Measurements from ENCODE around the gene ATP10B.

DNA sequence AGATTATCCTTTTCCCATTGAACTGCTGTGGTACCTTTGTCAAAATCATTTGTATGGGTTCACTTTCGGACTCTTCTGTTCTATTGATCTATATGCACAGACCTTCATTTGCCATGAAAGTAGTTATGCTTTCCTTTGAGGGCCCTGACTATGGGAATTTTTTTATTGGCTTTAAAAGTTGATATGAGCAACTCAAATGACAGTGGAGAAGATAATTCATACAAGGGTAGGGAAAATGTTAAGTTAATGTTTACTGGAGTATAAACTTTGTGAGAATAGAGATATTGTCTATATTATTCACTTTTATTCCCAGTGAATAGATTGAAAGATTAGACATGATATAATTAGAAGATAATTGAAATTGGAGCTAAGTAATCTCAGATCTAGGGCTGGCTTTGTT, 94.8 kb downstream of the ATP10B start:
- TF ChIP-seq, protein P1, sequence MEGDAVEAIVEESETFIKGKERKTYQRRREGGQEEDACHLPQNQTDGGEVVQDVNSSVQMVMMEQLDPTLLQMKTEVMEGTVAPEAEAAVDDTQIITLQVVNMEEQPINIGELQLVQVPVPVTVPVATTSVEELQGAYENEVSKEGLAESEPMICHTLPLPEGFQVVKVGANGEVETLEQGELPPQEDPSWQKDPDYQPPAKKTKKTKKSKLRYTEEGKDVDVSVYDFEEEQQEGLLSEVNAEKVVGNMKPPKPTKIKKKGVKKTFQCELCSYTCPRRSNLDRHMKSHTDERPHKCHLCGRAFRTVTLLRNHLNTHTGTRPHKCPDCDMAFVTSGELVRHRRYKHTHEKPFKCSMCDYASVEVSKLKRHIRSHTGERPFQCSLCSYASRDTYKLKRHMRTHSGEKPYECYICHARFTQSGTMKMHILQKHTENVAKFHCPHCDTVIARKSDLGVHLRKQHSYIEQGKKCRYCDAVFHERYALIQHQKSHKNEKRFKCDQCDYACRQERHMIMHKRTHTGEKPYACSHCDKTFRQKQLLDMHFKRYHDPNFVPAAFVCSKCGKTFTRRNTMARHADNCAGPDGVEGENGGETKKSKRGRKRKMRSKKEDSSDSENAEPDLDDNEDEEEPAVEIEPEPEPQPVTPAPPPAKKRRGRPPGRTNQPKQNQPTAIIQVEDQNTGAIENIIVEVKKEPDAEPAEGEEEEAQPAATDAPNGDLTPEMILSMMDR (IDR thresholded peaks at IDR 0.05) = no peak
- TF ChIP-seq CREM (CRISPR knock-in tag; IDR thresholded peaks at IDR 0.05) (no peak), ZNF317 (CRISPR knock-in tag; IDR thresholded peaks at IDR 0.05; ENCODE audit: borderline replicate concordance, low read depth) (no peak), JUN (CRISPR knock-in tag; IDR thresholded peaks at IDR 0.05) (no peak), GABPB1 (CRISPR knock-in tag; IDR thresholded peaks at IDR 0.05) (no peak)
- TF ChIP-seq, protein P2, sequence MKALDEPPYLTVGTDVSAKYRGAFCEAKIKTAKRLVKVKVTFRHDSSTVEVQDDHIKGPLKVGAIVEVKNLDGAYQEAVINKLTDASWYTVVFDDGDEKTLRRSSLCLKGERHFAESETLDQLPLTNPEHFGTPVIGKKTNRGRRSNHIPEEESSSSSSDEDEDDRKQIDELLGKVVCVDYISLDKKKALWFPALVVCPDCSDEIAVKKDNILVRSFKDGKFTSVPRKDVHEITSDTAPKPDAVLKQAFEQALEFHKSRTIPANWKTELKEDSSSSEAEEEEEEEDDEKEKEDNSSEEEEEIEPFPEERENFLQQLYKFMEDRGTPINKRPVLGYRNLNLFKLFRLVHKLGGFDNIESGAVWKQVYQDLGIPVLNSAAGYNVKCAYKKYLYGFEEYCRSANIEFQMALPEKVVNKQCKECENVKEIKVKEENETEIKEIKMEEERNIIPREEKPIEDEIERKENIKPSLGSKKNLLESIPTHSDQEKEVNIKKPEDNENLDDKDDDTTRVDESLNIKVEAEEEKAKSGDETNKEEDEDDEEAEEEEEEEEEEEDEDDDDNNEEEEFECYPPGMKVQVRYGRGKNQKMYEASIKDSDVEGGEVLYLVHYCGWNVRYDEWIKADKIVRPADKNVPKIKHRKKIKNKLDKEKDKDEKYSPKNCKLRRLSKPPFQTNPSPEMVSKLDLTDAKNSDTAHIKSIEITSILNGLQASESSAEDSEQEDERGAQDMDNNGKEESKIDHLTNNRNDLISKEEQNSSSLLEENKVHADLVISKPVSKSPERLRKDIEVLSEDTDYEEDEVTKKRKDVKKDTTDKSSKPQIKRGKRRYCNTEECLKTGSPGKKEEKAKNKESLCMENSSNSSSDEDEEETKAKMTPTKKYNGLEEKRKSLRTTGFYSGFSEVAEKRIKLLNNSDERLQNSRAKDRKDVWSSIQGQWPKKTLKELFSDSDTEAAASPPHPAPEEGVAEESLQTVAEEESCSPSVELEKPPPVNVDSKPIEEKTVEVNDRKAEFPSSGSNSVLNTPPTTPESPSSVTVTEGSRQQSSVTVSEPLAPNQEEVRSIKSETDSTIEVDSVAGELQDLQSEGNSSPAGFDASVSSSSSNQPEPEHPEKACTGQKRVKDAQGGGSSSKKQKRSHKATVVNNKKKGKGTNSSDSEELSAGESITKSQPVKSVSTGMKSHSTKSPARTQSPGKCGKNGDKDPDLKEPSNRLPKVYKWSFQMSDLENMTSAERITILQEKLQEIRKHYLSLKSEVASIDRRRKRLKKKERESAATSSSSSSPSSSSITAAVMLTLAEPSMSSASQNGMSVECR (CRISPR knock-in tag; IDR thresholded peaks at IDR 0.05; ENCODE audit: borderline replicate concordance) = no peak
- TF ChIP-seq, protein P3, sequence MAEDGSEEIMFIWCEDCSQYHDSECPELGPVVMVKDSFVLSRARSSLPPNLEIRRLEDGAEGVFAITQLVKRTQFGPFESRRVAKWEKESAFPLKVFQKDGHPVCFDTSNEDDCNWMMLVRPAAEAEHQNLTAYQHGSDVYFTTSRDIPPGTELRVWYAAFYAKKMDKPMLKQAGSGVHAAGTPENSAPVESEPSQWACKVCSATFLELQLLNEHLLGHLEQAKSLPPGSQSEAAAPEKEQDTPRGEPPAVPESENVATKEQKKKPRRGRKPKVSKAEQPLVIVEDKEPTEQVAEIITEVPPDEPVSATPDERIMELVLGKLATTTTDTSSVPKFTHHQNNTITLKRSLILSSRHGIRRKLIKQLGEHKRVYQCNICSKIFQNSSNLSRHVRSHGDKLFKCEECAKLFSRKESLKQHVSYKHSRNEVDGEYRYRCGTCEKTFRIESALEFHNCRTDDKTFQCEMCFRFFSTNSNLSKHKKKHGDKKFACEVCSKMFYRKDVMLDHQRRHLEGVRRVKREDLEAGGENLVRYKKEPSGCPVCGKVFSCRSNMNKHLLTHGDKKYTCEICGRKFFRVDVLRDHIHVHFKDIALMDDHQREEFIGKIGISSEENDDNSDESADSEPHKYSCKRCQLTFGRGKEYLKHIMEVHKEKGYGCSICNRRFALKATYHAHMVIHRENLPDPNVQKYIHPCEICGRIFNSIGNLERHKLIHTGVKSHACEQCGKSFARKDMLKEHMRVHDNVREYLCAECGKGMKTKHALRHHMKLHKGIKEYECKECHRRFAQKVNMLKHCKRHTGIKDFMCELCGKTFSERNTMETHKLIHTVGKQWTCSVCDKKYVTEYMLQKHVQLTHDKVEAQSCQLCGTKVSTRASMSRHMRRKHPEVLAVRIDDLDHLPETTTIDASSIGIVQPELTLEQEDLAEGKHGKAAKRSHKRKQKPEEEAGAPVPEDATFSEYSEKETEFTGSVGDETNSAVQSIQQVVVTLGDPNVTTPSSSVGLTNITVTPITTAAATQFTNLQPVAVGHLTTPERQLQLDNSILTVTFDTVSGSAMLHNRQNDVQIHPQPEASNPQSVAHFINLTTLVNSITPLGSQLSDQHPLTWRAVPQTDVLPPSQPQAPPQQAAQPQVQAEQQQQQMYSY (CRISPR knock-in tag; IDR thresholded peaks at IDR 0.05) = no peak
- TF ChIP-seq, protein P4, sequence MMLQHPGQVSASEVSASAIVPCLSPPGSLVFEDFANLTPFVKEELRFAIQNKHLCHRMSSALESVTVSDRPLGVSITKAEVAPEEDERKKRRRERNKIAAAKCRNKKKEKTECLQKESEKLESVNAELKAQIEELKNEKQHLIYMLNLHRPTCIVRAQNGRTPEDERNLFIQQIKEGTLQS (CRISPR knock-in tag; conservative IDR thresholded peaks at IDR 0.05) = no peak
- TF ChIP-seq, protein P5, sequence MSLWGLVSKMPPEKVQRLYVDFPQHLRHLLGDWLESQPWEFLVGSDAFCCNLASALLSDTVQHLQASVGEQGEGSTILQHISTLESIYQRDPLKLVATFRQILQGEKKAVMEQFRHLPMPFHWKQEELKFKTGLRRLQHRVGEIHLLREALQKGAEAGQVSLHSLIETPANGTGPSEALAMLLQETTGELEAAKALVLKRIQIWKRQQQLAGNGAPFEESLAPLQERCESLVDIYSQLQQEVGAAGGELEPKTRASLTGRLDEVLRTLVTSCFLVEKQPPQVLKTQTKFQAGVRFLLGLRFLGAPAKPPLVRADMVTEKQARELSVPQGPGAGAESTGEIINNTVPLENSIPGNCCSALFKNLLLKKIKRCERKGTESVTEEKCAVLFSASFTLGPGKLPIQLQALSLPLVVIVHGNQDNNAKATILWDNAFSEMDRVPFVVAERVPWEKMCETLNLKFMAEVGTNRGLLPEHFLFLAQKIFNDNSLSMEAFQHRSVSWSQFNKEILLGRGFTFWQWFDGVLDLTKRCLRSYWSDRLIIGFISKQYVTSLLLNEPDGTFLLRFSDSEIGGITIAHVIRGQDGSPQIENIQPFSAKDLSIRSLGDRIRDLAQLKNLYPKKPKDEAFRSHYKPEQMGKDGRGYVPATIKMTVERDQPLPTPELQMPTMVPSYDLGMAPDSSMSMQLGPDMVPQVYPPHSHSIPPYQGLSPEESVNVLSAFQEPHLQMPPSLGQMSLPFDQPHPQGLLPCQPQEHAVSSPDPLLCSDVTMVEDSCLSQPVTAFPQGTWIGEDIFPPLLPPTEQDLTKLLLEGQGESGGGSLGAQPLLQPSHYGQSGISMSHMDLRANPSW (CRISPR knock-in tag; conservative IDR thresholded peaks at IDR 0.05; ENCODE audit: low read depth) = no peak
- TF ChIP-seq, protein P6, sequence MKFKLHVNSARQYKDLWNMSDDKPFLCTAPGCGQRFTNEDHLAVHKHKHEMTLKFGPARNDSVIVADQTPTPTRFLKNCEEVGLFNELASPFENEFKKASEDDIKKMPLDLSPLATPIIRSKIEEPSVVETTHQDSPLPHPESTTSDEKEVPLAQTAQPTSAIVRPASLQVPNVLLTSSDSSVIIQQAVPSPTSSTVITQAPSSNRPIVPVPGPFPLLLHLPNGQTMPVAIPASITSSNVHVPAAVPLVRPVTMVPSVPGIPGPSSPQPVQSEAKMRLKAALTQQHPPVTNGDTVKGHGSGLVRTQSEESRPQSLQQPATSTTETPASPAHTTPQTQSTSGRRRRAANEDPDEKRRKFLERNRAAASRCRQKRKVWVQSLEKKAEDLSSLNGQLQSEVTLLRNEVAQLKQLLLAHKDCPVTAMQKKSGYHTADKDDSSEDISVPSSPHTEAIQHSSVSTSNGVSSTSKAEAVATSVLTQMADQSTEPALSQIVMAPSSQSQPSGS (CRISPR knock-in tag; IDR thresholded peaks at IDR 0.05; ENCODE audit: borderline replicate concordance, low read depth) = no peak
- TF ChIP-seq, protein P7, sequence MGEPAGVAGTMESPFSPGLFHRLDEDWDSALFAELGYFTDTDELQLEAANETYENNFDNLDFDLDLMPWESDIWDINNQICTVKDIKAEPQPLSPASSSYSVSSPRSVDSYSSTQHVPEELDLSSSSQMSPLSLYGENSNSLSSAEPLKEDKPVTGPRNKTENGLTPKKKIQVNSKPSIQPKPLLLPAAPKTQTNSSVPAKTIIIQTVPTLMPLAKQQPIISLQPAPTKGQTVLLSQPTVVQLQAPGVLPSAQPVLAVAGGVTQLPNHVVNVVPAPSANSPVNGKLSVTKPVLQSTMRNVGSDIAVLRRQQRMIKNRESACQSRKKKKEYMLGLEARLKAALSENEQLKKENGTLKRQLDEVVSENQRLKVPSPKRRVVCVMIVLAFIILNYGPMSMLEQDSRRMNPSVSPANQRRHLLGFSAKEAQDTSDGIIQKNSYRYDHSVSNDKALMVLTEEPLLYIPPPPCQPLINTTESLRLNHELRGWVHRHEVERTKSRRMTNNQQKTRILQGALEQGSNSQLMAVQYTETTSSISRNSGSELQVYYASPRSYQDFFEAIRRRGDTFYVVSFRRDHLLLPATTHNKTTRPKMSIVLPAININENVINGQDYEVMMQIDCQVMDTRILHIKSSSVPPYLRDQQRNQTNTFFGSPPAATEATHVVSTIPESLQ (CRISPR knock-in tag; IDR thresholded peaks at IDR 0.05) = no peak

All from WTC11 (cell line).